H1 (cell line): ENCODE results near the gene LRTM2. TPM values are rescaled to one million over a fixed set of nuclear protein-coding genes. Genes with fewer than 3 reads are reported as not detected.

Source experiments
- CTCF ChIA-PET: fragments of 300-600 bp; sonication (Branson Sonifier 250); formaldehyde crosslinking; loops from one replicate; lab custom pipeline; 2021; ENCODE audit not compliant: partially characterized antibody; lab: Charles Lee
- POLR2A ChIA-PET: fragments of 300-600 bp; sonication (Branson Sonifier 250); formaldehyde crosslinking; loops from one replicate; lab custom pipeline; 2021; ENCODE audit warnings: inconsistent platforms; ENCODE audit not compliant: partially characterized antibody; lab: Charles Lee
- DNase-seq, 2 experiments: peaks; one replicate each; pipeline versions ENCODE4 v3.0.0 to v3.0.0-alpha.2; 2010 to 2022; ENCODE audit warnings: low spot score in 2 of 2, low read depth in 1 of 2, mixed read lengths in 1 of 2
- FAIRE-seq: peaks from 2 replicates; lab custom pipeline; 2011; peaks lifted over from hg19 to GRCh38; lab: Jason Lieb, UNC
- H2AFZ ChIP-seq: 2 replicates; pipeline ENCODE4 v1.8.1; 2012; ENCODE audit warnings: low read length, inconsistent platforms
- H2AK5ac ChIP-seq: 2 replicates; pipeline ENCODE4 v1.6.1; 2013; ENCODE audit warnings: low read depth, low read length
- H2BK120ac ChIP-seq: replicated peaks from 2 replicates; pipeline ENCODE3; 2013; ENCODE audit warnings: low read depth, low read length, inconsistent platforms
- H2BK12ac ChIP-seq: 2 replicates; pipeline ENCODE4 v1.6.1; 2013; ENCODE audit warnings: low read depth, low read length
- H2BK15ac ChIP-seq: 2 replicates; pipeline ENCODE4 v1.6.1; 2013; ENCODE audit warnings: low read length
- H2BK20ac ChIP-seq: 2 replicates; pipeline ENCODE4 v1.6.1; 2013; ENCODE audit warnings: low read length
- H2BK5ac ChIP-seq: 2 replicates; pipeline ENCODE4 v1.6.1; 2013; ENCODE audit warnings: low read depth, low read length
- H3K14ac ChIP-seq: 2 replicates; pipeline ENCODE4 v1.6.1; 2013; ENCODE audit warnings: inconsistent platforms; ENCODE audit not compliant: insufficient read length
- H3K18ac ChIP-seq: 2 replicates; pipeline ENCODE4 v1.6.1; 2013; ENCODE audit warnings: low read length; ENCODE audit errors: extremely low read depth
- H3K23ac ChIP-seq: 2 replicates; pipeline ENCODE4 v1.6.1; 2013; ENCODE audit warnings: inconsistent platforms; ENCODE audit not compliant: insufficient read length
- H3K23me2 ChIP-seq: 2 replicates; pipeline ENCODE4 v1.6.1; 2013; ENCODE audit warnings: low read depth, low read length
- H3K27ac ChIP-seq: 2 replicates; pipeline ENCODE4 v1.6.1; 2011; ENCODE audit warnings: low read depth, low read length, inconsistent platforms
- H3K27me3 ChIP-seq, 4 experiments: replicated peaks in 1 of 4; 1 replicate in 1 of 4; 2 replicates in 3 of 4; pipeline versions ENCODE4 v1.6.1 to v1.8.1; 2011 to 2013; ENCODE audit warnings: low read length in 3 of 4, mild to moderate bottlenecking in 3 of 4, inconsistent platforms in 2 of 4, mixed read lengths in 2 of 4, moderate library complexity in 1 of 4; ENCODE audit not compliant: control insufficient read depth in 3 of 4, insufficient read depth in 3 of 4; ENCODE audit errors: extremely low read depth in 1 of 4
- H3K36me3 ChIP-seq, 4 experiments: 2 replicates each; pipeline versions ENCODE4 v1.6.1 to v1.8.1; 2011 to 2013; ENCODE audit warnings: mild to moderate bottlenecking in 4 of 4, low read length in 3 of 4, moderate library complexity in 2 of 4, control low read depth in 1 of 4, inconsistent platforms in 1 of 4; ENCODE audit not compliant: insufficient read depth in 4 of 4, control insufficient read depth in 2 of 4
- H3K4ac ChIP-seq: replicated peaks from 2 replicates; pipeline ENCODE3; 2013; ENCODE audit warnings: low read length, low read depth, mixed read lengths, inconsistent platforms; ENCODE audit not compliant: insufficient read length
- H3K4me1 ChIP-seq, 4 experiments: replicated peaks in 1 of 4; 1 replicate in 1 of 4; 2 replicates in 3 of 4; pipeline versions ENCODE4 v1.6.1 to v1.8.1; 2011 to 2013; ENCODE audit warnings: low read length in 3 of 4, inconsistent platforms in 2 of 4, mixed read lengths in 1 of 4; ENCODE audit not compliant: insufficient read depth in 4 of 4, control insufficient read depth in 3 of 4
- H3K4me2 ChIP-seq, 2 experiments: 2 replicates each; pipeline versions ENCODE4 v1.6.1 to v1.8.1; 2011 to 2013; ENCODE audit warnings: low read depth in 2 of 2, low read length in 2 of 2, control low read depth in 1 of 2, inconsistent platforms in 1 of 2, mild to moderate bottlenecking in 1 of 2; ENCODE audit not compliant: insufficient read depth in 1 of 2
- H3K4me3 ChIP-seq, 4 experiments: fragments of 200-600, 300-600 bp in 1 of 4; sonication (generic), shearing (Covaris generic), sonication (Bioruptor Twin) in 1 of 4; 2 replicates each; pipeline versions ENCODE4 v1.5.1 to v1.8.1; 2011 to 2016; ENCODE audit warnings: low read length in 4 of 4, low read depth in 3 of 4, control low read depth in 2 of 4, inconsistent platforms in 2 of 4, mild to moderate bottlenecking in 2 of 4, mixed read lengths in 1 of 4, moderate library complexity in 1 of 4; ENCODE audit not compliant: insufficient read depth in 2 of 4; ENCODE audit errors: extremely low read depth in 1 of 4
- H3K56ac ChIP-seq: replicated peaks from 2 replicates; pipeline ENCODE3; 2013; ENCODE audit warnings: low read depth, mild to moderate bottlenecking, mixed read lengths, low read length, inconsistent platforms; ENCODE audit not compliant: insufficient read length
- H3K79me1 ChIP-seq: 2 replicates; pipeline ENCODE4 v1.6.1; 2013; ENCODE audit warnings: low read depth, low read length, control low read depth
- H3K79me2 ChIP-seq, 2 experiments: 2 replicates each; pipeline versions ENCODE4 v1.6.1 to v1.8.1; 2012 to 2013; ENCODE audit warnings: low read length in 2 of 2, mild to moderate bottlenecking in 2 of 2, inconsistent platforms in 1 of 2; ENCODE audit not compliant: insufficient read depth in 2 of 2, control insufficient read depth in 1 of 2
- H3K9ac ChIP-seq, 4 experiments: replicated peaks in 1 of 4; 1 replicate in 1 of 4; 2 replicates in 3 of 4; pipeline versions ENCODE4 v1.6.1 to v1.8.1; 2011 to 2013; ENCODE audit warnings: low read depth in 3 of 4, low read length in 3 of 4, control low read depth in 2 of 4, mild to moderate bottlenecking in 2 of 4, moderate library complexity in 2 of 4, inconsistent platforms in 1 of 4; ENCODE audit errors: extremely low read depth in 1 of 4
- H3K9me3 ChIP-seq, 2 experiments: 2 replicates each; pipeline versions ENCODE4 v1.6.1 to v1.8.1; 2012 to 2013; ENCODE audit warnings: mild to moderate bottlenecking in 2 of 2, moderate library complexity in 2 of 2, control low read depth in 1 of 2, inconsistent platforms in 1 of 2, low read depth in 1 of 2, low read length in 1 of 2, mixed read lengths in 1 of 2; ENCODE audit not compliant: insufficient read depth in 2 of 2
- H4K20me1 ChIP-seq, 2 experiments: replicated peaks in 1 of 2; 2 replicates each; pipeline versions ENCODE3 to v1.8.1; 2011 to 2013; ENCODE audit warnings: inconsistent platforms in 2 of 2, low read length in 2 of 2, mild to moderate bottlenecking in 1 of 2; ENCODE audit not compliant: insufficient read depth in 2 of 2, control insufficient read depth in 1 of 2
- H4K5ac ChIP-seq: 2 replicates; pipeline ENCODE4 v1.6.1; 2013; ENCODE audit warnings: low read length, low read depth, mixed read lengths, inconsistent platforms; ENCODE audit not compliant: insufficient read length
- H4K8ac ChIP-seq: 2 replicates; pipeline ENCODE4 v1.8.0; 2013; ENCODE audit warnings: mild to moderate bottlenecking, moderate library complexity, low read length, inconsistent platforms; ENCODE audit not compliant: insufficient read depth; ENCODE audit errors: extremely low read depth
- H4K91ac ChIP-seq: replicated peaks from 2 replicates; pipeline ENCODE3; 2013; ENCODE audit warnings: low read length, mixed read lengths, inconsistent platforms; ENCODE audit not compliant: insufficient read length
- CTCF ChIP-seq, 3 experiments: IDR thresholded peaks; 1 replicate in 2 of 3; 2 replicates in 1 of 3; pipeline versions ENCODE4 v1.5.1 to v1.6.1; 2011; ENCODE audit warnings: low read length in 3 of 3, mild to moderate bottlenecking in 3 of 3, inconsistent platforms in 2 of 3, low read depth in 1 of 3, moderate library complexity in 1 of 3; ENCODE audit not compliant: insufficient read depth in 1 of 3; ENCODE audit errors: control extremely low read depth in 1 of 3
- PHF8 ChIP-seq: fragments of 200-600 bp; sonication (generic); conservative IDR thresholded peaks from 2 replicates; pipeline ENCODE4 v1.7.1; 2012; ENCODE audit warnings: low read depth, mild to moderate bottlenecking, inconsistent platforms, low read length, moderate library complexity
- POLR2A ChIP-seq, 2 experiments: IDR thresholded peaks; 1 replicate in 1 of 2; 2 replicates in 1 of 2; pipeline ENCODE4 v1.6.1; 2011; ENCODE audit warnings: low read depth in 2 of 2, low read length in 2 of 2, mild to moderate bottlenecking in 2 of 2; ENCODE audit errors: control extremely low read depth in 1 of 2
- RAD21 ChIP-seq, 2 experiments: IDR thresholded peaks in 1 of 2; conservative IDR thresholded peaks in 1 of 2; 2 replicates each; pipeline ENCODE4 v1.6.1; 2011; ENCODE audit warnings: low read depth in 2 of 2, low read length in 2 of 2, improper control_type of control experiment in 1 of 2, inconsistent platforms in 1 of 2, mild to moderate bottlenecking in 1 of 2, moderate library complexity in 1 of 2
- RFX5 ChIP-seq: IDR thresholded peaks from 2 replicates; pipeline ENCODE4 v1.6.1; 2011; ENCODE audit warnings: low read depth, low read length, improper control_type of control experiment, borderline replicate concordance
- RNF2 ChIP-seq: fragments of 200-900, 300-1000 bp; sonication (generic); IDR thresholded peaks from 2 replicates; pipeline ENCODE4 v1.7.1; 2016; ENCODE audit warnings: borderline replicate concordance, low read depth, mild to moderate bottlenecking, antibody characterized with exemption, low read length; ENCODE audit not compliant: poor library complexity, severe bottlenecking; ENCODE audit errors: missing control alignments
- SUZ12 ChIP-seq: fragments of 200-600 bp; sonication (generic); IDR thresholded peaks from 2 replicates; pipeline ENCODE4 v1.6.1; 2012; ENCODE audit warnings: mild to moderate bottlenecking, inconsistent platforms, low read length, moderate library complexity, mixed read lengths
- WGBS, 2 experiments: shearing (Covaris generic) in 1 of 2; methylation state at CpG; one replicate each; pipeline versions ENCODE4 v1.1.6 to v1.1.7; 2013 to 2015; ENCODE audit warnings: low lambda C conversion rate in 2 of 2, mixed read lengths in 2 of 2, inconsistent platforms in 1 of 2, low coverage in 1 of 2, missing lambda C conversion rate in 1 of 2; ENCODE audit not compliant: insufficient replicate concordance in 2 of 2, insufficient coverage in 1 of 2, insufficient read length in 1 of 2; ENCODE audit errors: extremely low coverage in 1 of 2, missing lambda C conversion rate in 1 of 2; 5-methylcytosine and 5-hydroxymethylcytosine counted together
- polyA plus RNA-seq, 7 experiments: library from polyadenylated mRNA; depleted of rRNA in 3 of 7; stranded (reverse) in 5 of 7; unstranded in 2 of 7; fragments of >200 nt in 5 of 7; fragments of 200-250 nt in 2 of 7; gene quantifications; 1 replicate in 5 of 7; 2 replicates in 1 of 7; 4 replicates in 1 of 7; pipeline versions ENCODE4 v1.2.1 to v1.2.3, GENCODE V29; 2011 to 2013; ENCODE audit warnings: missing spikeins in 2 of 7, mixed read lengths in 2 of 7
- total RNA-seq: library from RNA; stranded (reverse); fragmentation: NEBNext Ultra II Directional; extraction: Animal tissue kit (Norgen Biotek cat#: 25700); gene quantifications from 2 replicates; pipeline ENCODE4 v1.2.1, GENCODE V29; 2021

The LRTM2 gene
- total and polyA plus RNA-seq, 2 of the 8 experiments (the other 6 are each of a cell fraction or from before 2014, with no cell fraction given), result 0.06 TPM; not detected in 1

GRCh38 chr12:1808036-1808797 lies 12.1 kb upstream of the LRTM2 start:
- no peak overlapping the region for H3K4me2 ChIP-seq
- ChIA-PET CTCF (interaction anchor here (1.2 to 3.3 kb wide), 3 partner anchors 10 to 132 kb away, joined by 3 to 27 read pairs (median 4); no protein-coding TSS in a partner anchor), POLR2A (no interaction called here)
- H3K56ac ChIP-seq, result no peak overlapping the region
- no peak for FAIRE-seq
- no peak overlapping the region for H2AK5ac ChIP-seq
- H3K23me2 ChIP-seq, result no peaks in the 10 kb centered on the region; the same call in 1 of the 2 replicates
- no peak overlapping the region for H3K9ac ChIP-seq
- H3K27me3 ChIP-seq, result no peaks in the 10 kb centered on the region
- H4K5ac ChIP-seq, result no peak overlapping the region
- H2AFZ ChIP-seq, result no peak overlapping the region
- H3K23ac ChIP-seq, result no peak overlapping the region
- H3K14ac ChIP-seq, result no peak overlapping the region
- no peak overlapping the region for H2BK15ac ChIP-seq
- H3K79me1 ChIP-seq, result no peaks in the 10 kb centered on the region
- H4K8ac ChIP-seq, result no peak overlapping the region; the same call in 1 of the 2 replicates
- H3K79me2 ChIP-seq, result no peaks in the 10 kb centered on the region
- no peaks in the 10 kb centered on the region for H3K9me3 ChIP-seq
- peaks cover 0 to 2% (median 0%) of the 10 kb centered on the region in 4 experiments; a peak in 1 of 7 replicates for H3K4me1 ChIP-seq
- no peak overlapping the region for H2BK5ac ChIP-seq
- TF ChIP-seq POLR2A (IDR thresholded peaks at IDR 0.05; ENCODE audit: control extremely low read depth in 1 of 2, low read depth in 2 of 2, low read length in 2 of 2), result no peak
- no peak for TF ChIP-seq SUZ12
- no peak for TF ChIP-seq CTCF (IDR thresholded peaks at IDR 0.05; ENCODE audit: control extremely low read depth in 1 of 3, insufficient read depth in 1 of 3, low read depth in 1 of 3, low read length in 3 of 3)
- TF ChIP-seq RAD21 (IDR thresholded peaks at IDR 0.05 in 1 of 2, conservative IDR thresholded peaks at IDR 0.05 in 1 of 2; ENCODE audit: low read depth in 2 of 2, low read length in 2 of 2), result no peak
- TF ChIP-seq RNF2, result no peak
- TF ChIP-seq RFX5, result no peak
- TF ChIP-seq PHF8, result no peak
- no peak overlapping the region for H4K91ac ChIP-seq
- H2BK12ac ChIP-seq, result no peak overlapping the region
- no peak overlapping the region for H3K4me3 ChIP-seq
- no peak overlapping the region for H2BK120ac ChIP-seq
- no peaks in the 10 kb centered on the region for H3K36me3 ChIP-seq
- 86% methylated on average over 19 of the region's 19 CpGs; no CpG with 5 or more reads in 1 of the 2 experiments for WGBS, 2 experiments
- H2BK20ac ChIP-seq, result no peak overlapping the region
- H3K18ac ChIP-seq, result no peak overlapping the region
- H3K4ac ChIP-seq, result no peak overlapping the region
- no peak for DNase-seq
- H4K20me1 ChIP-seq, result peaks cover 0 to 2% of the 10 kb centered on the region in 2 experiments
- no peak overlapping the region for H3K27ac ChIP-seq
